HG02759 (cell line): ENCODE results near the gene SPRY4.
A peak's percentile ranks its signal among the peaks of the same experiment; 100 is the strongest.
"Not testable (repeated sequence)": the region's sequence is repeated elsewhere in the genome, so short reads cannot be mapped to it uniquely, and the experiment has no call there.

Experiments used
- ATAC-seq: cut with Tn5 transposase; IDR thresholded peaks from one replicate; pipeline ENCODE4 v1.9.1; 2021; ENCODE audit warnings: mild to moderate bottlenecking, moderate library complexity; ENCODE audit not compliant: unreplicated experiment

SPRY4 gene

DNA sequence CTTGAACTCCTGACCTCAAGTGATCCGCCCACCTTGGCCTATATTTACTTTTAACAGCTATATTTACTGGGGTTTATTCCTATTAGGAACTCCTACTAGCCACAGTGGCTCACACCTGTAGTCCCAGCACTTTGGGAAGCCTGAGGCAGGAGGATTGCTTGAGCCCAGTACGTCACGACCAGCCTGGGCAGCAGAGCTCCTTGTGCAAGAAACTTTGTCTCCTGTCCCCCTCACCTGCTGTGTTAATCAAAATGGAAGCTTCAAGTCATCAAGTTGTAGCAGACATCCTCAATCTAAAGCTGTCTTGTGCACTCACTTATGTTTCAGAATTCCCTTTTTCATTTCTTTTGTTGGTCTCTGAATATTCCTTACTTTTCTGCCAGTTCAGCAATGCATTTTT, 15.0 kb upstream of the SPRY4 start:
- no peak for ATAC-seq

DNA sequence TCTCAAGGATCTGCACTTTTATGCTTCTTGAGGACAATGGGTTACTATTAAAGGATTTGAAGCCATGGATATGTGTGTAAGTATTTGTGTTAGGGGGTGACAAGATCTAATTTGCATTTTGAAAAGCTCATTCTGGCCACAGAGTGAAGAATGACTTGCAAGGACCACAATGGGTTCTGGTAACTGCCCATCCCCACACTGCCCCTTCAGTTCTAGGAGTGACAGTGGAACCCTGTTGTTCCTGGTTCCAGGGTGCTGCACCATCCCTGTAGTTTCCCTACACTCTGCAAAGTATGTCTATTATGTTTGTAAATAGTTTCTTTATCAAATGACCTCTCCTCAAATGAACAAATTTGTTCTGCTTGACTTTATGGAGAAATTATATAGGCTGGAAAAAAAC, 9.7 kb upstream of the SPRY4 start:
- no peak for ATAC-seq

DNA sequence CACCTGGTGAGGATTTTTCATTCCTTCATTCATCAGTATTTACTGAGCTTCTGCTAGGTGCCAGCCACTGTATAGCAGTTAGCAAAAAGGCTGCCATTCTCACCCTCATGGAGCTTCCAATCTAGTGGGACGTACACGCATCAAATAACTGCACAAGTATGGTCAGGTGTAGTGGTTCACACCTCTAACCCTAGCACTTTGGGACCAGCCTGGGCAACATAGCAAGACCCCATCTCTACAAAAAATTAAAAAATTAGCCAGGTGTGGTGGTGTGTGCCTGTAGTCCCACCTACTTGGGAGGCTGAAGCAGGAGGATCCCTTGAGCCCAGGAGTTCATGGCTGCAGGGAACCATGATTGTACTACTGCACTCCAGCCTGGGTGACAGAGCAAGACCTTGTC, 8.9 kb upstream of the SPRY4 start:
- not testable (repeated sequence) for ATAC-seq

DNA sequence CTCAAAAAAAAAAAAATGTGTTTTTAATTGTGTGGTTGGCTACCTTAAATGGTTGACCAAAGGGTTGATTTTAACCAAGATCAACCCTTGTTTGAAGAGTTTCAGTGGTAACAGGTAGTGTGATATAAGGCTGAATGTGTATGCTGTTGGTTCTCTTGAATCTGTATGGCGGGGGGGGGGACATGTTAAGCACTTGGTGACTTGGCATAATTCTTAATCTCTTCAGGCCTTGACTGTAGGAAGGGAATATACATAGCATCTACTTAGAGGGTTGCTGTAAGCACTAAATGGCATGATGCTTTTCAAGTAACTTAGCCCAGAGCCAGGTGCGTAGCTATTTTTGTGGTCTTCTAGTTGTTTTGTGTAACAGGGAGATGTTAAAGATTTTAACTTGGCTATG, 5.6 kb upstream of the SPRY4 start:
- ATAC-seq, result no peak

DNA sequence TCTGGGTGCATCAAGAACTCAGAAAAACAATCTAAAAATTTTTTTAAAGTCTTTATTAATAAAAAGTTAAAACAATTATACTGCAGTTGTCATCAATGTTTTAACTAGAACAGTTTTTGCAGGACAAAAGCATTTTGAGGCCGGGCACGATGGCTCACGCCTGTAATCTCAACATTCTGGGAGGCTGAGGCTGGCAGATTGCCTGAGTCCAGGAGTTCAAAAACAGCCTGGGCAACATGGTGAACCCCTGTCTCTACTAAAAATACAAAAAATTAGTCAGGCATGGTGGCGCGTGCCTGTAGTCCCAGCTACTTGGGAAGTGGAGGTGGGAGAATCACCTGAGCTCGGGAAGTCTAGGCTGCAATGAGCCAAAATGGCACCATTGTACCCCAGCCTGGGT, 5.2 kb upstream of the SPRY4 start:
- no peak for ATAC-seq

DNA sequence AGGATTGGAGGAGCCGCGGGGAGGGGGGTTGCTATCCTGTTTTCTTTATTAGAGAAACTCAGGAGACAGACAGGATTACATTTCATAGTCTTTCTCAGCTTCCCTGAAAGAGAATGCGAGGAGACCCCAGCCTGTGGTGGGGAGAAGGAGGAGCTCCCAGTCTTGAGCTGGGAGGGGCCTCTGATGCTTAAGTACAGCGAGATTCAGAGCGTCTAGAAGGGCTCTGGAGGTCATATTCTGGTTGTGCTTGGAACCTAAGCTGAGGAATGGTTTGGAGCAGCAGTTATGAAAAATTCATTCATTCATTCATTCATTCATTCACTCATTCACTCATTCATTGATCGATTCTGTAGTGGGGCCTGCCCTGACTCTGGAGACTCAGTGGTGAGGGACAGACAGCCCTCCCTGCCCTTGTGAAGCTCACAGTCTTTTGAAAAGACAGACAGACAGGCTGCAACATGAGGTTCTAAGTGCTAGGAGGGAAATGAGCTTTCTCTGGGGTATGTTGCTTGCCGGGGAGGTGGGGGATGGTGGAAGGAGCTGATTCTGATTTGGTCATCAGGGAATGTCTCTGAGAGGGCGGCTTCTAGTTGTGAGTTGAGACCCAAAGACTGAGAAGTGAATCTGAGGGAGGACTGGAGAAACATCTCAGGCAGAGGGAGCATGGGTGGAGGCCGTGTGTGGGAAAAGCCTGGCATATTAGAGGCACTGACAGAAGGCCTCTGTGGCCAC, 2.5 kb upstream of the SPRY4 start:
- no peak for ATAC-seq

DNA sequence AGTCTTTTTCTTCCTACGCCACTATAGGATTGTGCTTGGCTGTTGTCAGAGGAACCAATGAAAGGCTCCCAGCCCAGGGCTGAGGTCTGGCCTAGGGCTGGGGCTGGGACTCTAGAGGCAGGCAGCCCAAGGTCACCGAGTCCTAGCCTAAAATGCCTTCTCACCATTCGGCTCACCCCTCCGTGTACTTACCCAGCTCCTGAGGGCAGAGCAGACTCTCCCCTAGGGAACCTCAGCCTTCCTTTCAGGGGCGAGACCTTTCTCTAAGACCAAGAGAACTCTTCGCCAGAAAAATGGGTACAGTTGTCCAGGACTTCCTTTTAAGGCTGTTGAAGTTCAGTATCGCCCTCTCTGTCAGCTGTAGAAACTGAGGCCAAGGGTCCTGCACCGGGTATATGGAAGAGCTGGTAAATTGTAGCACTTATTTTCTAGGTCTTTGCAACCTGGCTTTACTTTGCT, 1.7 kb upstream of the SPRY4 start:
- ATAC-seq, result no peak

DNA sequence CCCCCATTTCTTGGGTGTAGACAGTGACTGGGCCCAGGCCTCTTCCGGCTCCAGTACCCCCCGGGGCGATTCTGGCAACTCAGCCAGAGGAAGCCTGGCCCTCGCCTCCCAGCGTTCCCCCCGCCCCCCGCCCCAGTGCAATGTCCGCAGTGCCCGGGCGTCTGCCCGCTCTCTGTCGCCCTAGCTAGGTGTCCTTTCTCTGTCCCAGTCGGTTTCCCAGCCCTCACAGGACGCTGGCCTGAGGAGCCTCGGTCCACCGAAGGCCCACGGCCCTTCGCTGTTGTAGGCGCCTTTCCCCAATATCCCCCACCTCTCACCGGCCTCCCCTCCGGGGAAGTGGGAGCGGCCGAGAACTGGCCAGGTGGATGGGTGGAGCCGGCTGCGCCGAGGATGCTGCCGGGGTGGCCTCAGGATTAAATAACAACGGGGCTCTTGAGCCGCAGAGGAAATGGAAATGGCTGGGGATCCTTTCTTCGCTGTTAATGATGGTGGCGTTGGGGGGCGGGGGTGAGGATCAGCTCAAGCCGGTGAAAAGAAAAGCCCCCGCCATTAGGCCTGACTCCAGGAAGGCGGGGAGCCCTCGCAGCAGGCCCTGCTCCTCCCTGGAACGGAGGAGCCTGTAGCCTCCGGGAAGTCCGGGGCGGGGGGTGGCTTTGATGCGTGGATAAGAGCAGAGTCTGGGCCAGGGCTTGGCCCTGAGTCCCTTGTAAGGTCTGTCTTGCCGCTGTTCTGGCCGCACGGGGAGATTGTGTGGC, 1.1 kb upstream of the SPRY4 start:
- no peak for ATAC-seq

DNA sequence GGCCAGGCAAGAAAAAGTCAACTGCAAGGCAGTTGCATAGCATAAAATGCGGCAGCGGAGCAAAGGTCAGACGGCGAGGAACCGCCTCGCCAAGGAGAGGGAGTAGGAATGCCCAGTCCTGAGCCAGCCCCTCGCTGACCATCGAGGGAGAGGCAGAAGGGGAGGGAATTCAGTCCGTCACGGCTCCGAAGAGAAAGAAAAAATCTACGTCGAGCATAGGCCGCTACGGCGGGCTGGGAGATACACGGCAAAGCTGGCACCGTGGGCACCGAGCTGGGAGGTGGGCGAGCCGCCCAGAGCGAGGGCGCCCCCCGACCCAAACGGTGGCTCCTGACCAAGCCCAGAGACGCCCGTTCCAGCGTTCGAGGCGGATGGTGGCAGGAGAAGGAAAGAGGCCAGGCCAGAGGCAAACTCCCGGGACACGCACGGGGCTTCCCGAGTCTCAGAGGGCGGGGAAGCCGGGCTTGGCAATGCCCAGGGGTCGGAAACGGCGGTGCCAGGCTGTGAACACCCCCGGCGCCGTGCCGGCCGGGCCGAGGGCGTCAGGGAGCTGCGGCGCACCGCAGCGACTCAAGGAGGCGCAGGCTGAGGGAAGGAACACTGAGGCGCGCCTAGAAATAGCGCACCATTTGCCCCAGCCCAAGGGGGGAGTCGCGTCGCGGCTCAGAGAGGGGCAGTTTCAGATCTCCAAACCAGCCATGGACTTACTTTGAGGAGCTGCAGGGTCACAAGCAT, 518 bp downstream of the SPRY4 start:
- ATAC-seq, result peak; percentile 46

DNA sequence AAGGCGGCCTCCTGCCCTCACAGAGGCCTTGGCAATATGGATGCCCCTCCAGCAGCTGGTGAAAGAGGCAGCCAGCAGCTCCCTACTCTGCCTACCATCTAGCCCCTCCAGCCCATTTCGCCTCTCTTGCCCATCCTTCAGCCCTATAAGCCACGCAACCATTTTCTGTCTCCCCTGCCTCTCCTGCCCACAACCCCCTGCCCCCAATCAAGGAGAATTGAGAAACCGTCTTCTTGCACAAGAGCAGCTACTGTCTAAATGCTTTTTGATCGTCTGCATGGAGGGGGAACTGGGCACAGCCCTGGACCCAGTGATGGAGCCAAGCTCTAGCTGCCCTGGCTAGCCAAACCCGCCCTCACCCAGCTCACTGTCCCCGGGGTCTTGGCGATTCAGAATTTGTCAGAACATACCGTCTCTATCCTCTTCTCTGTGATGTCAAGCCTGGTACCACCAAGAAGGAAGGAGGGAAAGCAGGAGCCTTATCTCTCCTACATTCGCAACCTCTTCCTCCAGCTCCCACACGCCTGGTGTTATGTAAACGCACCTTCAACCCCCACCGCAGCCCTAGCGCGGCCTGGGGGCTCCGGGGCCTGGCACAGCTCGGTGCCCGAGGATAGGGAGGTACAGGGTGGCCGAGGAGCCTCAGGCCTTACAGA, 1.2 kb downstream of the SPRY4 start:
- no peak for ATAC-seq

DNA sequence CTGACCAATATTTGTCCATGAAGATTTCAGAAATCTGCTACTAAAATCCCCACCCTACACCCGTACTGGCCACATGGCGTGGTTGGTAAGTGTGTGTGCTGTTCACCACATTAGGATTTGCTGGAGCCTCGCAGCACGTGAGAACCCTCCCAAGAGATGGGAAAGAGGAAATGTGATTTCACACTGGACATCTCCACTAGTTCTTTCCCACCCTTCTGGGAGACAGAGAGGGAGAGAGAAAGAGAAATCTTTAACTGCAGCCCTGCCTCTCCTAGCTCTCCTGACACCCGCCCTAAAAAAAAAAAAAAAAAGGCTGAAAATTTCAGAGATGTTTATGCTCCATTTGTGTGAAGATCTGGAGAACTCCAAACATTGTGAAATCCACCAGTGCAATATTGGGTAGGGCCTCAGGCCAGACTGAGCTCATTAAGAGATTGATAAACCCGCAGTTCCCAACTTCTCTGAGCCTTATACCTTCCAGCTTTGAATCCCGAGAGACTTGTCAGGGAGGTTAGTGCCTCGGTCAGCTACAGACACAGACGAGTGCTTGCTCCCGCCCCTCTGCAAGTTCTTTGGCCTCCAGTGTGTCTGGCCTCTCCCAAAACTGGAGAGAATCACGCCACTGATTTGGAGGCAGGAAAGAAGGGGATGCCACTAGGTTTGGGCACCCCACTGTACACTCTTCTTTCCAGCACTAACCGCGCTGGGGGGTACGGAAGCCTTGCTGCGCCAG, 1.9 kb downstream of the SPRY4 start:
- no peak for ATAC-seq

DNA sequence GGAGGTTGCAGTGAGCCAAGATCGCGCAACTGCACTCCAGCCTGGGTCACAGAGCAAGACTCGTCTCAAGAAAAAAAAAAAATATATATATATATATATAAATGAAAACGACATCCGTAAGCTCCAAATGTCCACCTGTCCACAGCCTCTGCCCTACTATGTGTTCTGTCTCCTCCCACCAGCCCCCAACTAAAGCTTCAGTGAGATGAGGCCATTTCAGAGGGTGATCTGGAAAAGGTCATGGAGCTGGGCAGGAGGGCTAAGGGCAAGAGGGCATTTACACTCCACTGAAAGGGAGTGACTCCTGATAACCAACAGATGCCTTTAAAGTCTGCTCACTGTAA, 2.4 kb downstream of the SPRY4 start:
- ATAC-seq, result no peak

DNA sequence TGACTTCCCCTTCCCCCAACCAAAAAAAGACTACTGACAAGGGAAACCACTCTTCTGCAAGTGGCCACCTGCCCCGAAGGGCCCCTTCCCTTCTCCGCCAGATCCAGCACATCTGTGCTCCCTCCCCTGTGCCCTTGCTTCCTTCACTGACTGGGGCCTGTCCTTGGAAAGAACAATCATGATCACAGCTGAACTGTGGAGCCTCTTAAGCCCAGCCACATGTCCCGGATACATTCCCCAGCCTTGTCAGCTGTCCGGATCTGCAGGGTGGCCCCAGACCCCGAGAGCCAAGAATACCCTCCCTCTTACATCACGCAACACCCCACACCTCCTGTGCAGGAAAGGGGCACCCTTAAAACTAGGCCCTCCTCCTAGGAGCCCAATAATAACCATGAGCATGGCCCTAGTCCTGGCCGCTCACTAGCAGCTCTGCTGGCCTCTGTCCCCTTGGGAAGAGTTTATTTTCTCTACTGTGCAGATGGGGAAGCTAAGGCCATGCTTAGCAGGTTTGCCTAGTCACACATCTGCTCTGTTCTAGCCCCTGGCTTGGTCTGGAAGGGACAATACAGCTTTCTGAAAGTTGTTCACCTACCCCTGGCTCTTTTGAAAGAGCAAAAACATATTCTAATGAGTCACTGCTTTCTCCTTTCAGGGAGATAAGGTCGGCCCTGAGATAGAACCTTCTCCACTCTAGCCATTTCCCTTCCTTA, 3.8 kb downstream of the SPRY4 start:
- no peak for ATAC-seq

DNA sequence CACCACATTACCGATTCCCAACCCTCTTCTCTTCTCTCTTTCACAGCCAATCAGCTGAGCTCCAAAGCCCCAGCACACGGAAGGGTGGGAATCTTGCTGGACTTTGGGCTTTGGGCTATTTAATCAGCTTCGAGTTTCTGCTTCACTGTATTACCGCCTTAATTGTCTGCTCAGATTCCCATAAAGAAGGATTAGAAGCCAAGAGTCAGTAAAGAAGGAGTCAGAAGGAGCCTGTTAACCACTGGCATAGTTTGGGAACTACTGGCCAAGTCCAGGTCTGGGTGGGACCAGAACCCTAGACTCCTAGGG, 4.4 kb downstream of the SPRY4 start:
- no peak for ATAC-seq

DNA sequence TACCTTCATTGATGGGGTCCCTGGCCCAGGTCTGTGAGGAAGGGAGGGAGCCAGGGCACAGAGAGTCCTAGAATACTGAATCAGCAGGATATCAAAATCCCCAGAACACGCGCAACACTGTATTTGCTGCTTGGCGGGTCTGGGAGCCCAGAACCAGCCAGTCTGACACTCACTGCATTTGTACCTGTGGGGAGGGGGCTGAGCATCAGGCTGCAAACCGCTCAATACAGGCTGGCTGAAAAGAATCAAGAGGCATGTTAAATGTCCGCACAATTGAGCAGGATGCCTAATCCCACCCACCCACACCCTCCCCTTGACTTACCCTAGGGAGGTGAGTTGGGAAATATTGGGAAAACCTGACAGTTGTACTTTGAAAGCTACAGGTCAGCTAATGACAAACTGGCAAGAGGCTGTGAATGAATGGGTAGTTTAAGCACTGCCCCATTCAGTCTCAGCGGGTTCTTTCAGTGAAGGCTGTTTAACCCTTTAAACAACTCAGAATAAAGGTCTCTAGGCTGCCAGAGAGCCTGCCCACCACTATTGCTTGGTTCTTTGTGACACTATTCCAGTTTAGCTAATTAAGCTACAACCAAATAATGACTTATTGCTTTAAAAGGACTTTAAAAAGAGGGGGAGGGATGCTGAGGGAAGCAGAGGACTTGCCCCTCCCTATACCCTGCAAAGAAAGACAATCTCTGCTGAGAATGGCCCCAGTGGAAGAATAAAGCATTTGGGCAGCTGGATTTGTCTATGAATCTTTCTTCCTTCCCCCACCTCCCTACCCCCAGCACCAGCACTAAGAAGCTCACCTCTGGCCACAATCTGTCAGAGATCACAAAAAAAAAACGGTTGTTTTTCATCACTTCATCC, 5.0 kb downstream of the SPRY4 start:
- no peak for ATAC-seq

DNA sequence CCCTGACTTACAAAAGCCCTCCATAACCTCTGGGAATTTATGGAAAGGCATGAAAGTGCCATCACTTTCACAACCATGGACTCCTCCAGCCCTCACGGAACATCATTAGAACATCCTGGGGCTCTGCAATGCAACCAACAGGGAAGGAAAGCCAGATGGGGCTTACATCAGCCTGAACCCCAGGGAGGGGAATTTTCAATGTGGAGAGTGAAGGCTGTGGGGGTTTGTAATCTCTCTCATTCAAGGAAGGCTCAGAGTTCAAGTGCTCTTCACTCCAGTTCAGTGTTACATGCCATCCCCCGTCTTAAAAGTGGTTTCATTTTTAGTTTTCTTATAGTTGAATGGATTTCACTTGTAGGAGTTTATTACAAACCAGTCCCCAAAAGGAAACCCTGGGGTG, 5.7 kb downstream of the SPRY4 start:
- peak; percentile 40 for ATAC-seq

DNA sequence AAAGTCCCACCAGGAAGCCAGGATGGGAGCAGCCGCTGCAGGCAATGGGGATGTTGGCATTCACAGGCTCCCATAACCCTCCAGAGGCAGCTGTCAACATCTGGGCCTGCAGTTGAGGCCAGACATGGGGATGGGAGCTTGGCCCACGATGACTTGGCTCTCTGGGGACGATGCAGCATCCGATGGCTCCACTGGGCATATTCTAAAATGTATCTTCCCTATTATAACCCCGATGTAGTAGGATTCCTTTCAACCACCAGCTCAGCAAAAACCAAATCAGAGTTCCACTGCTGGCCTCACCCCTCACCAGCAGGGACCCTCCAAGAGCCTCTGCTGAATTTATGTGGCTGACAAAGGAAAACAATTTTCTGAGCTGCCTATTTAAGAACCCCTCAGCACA, 7.1 kb downstream of the SPRY4 start:
- ATAC-seq, result no peak

DNA sequence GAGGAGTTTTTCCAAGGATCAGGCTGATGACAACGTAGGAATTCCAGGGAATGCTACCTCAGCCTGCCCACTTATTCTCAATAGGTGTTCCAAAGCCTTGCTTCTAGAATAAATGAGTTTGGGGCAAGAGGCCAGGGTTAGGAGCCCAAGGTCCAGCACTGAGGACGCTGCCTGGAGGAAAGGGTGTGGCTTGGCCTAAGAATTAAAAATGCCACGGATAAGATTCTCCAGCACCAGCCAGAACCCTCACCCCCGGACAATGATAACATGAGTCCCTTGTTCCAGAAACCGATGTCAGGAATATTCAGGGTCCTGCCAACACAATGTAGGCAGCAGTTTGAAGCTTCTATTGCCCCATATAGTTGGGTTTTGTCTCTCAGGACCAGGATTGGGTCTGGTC, 7.6 kb downstream of the SPRY4 start:
- ATAC-seq, result no peak

DNA sequence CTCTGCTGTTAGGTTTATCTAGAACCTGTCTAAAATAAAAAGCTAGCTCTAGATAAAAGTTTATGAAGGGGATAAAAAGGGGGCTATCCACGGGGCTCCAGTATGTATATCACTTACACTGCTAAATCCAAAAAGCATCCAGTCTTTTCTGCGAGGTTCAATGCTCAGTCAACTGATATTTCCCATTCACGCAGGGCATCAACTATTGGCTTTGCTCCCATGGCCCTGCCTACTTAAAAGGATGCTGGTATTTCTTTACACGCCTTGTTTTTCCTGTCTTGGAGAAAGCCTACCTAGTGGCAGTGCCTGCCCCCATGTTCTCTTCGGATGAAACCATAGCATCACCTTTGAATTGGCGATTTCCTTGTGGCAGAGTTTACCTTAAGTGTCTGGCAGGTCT, 8.1 kb downstream of the SPRY4 start:
- no peak for ATAC-seq
